GM23338 (cell line): Measurements from ENCODE around the gene HDHD2. TPM values are rescaled to one million over a fixed set of nuclear protein-coding genes. Genes with fewer than 3 reads are reported as not detected.

Source experiments
- ATAC-seq: fragments of 200-7000 bp; cut with Tn5 transposase; 3 replicates; pipeline ENCODE4 v1.9.1; 2020
- DNase-seq: peaks from one replicate; pipeline ENCODE4 v3.0.0-alpha.2; 2015; ENCODE audit warnings: low spot score
- H2AFZ ChIP-seq: fragments of 200-600 bp; sonication (generic); 2 replicates; pipeline ENCODE4 v1.8.0; 2016; ENCODE audit warnings: antibody characterized with exemption, mild to moderate bottlenecking, moderate library complexity
- H3F3A ChIP-seq: fragments of 200-600 bp; sonication (generic); replicated peaks from 2 replicates; pipeline ENCODE4 v1.8.0; 2017; ENCODE audit warnings: antibody characterized with exemption, mixed run types, low read depth
- H3K27ac ChIP-seq: fragments of 200-600 bp; sonication (generic); 2 replicates; pipeline ENCODE4 v1.6.1; 2016; ENCODE audit warnings: low read depth
- H3K27me3 ChIP-seq: fragments of 200-600 bp; sonication (generic); 2 replicates; pipeline ENCODE4 v1.8.0; 2016; ENCODE audit warnings: mild to moderate bottlenecking, mixed run types, moderate library complexity; ENCODE audit not compliant: insufficient read depth
- H3K36me3 ChIP-seq: fragments of 200-600 bp; sonication (generic); 2 replicates; pipeline ENCODE4 v1.8.0; 2016; ENCODE audit warnings: mild to moderate bottlenecking; ENCODE audit not compliant: insufficient read depth
- H3K4me1 ChIP-seq: fragments of 200-600 bp; sonication (generic); 2 replicates; pipeline ENCODE4 v1.8.0; 2016; ENCODE audit warnings: mild to moderate bottlenecking, moderate library complexity; ENCODE audit not compliant: insufficient read depth
- H3K4me2 ChIP-seq: fragments of 200-600 bp; sonication (generic); 2 replicates; pipeline ENCODE4 v1.7.1; 2017; ENCODE audit warnings: mixed run types
- H3K4me3 ChIP-seq: fragments of 200-600 bp; sonication (generic); 2 replicates; pipeline ENCODE4 v1.6.1; 2016; ENCODE audit warnings: mixed run types
- H3K79me2 ChIP-seq: fragments of 200-600 bp; sonication (generic); replicated peaks from 2 replicates; pipeline ENCODE4 v1.8.0; 2017; ENCODE audit warnings: mild to moderate bottlenecking; ENCODE audit not compliant: insufficient read depth
- H3K9me2 ChIP-seq: fragments of 200-600 bp; sonication (generic); 2 replicates; pipeline ENCODE4 v1.8.0; 2017; ENCODE audit not compliant: insufficient read depth
- H4K20me1 ChIP-seq: fragments of 200-600 bp; sonication (generic); replicated peaks from 2 replicates; pipeline ENCODE4 v1.8.0; 2017; ENCODE audit warnings: mild to moderate bottlenecking; ENCODE audit not compliant: insufficient read depth
- H3K27ac Mint-ChIP-seq: 2 replicates; pipeline ENCODE4 v1.8.0; 2020; ENCODE audit warnings: inconsistent platforms, mild to moderate bottlenecking, moderate library complexity, mixed read lengths
- H3K27me3 Mint-ChIP-seq: 3 replicates; pipeline ENCODE4 v1.8.0; 2022; ENCODE audit warnings: low read depth, mild to moderate bottlenecking, moderate library complexity, mixed read lengths, inconsistent platforms; ENCODE audit not compliant: insufficient read depth, poor library complexity
- H3K36me3 Mint-ChIP-seq: 3 replicates; pipeline ENCODE4 v1.8.0; 2021; ENCODE audit warnings: low read depth, mild to moderate bottlenecking, inconsistent platforms, moderate library complexity, mixed read lengths
- H3K4me1 Mint-ChIP-seq: 3 replicates; pipeline ENCODE4 v1.8.0; 2020; ENCODE audit warnings: mild to moderate bottlenecking, inconsistent platforms, mixed read lengths
- H3K4me3 Mint-ChIP-seq: 3 replicates; pipeline ENCODE4 v1.8.0; 2021; ENCODE audit warnings: moderate library complexity, mild to moderate bottlenecking, inconsistent platforms, mixed read lengths
- H3K9me3 Mint-ChIP-seq: 3 replicates; pipeline ENCODE4 v1.8.0; 2020; ENCODE audit warnings: moderate library complexity, mild to moderate bottlenecking, inconsistent platforms, mixed read lengths
- CTCF ChIP-seq, 2 experiments: fragments of 200-600 bp in 1 of 2; sonication (generic) in 1 of 2; conservative IDR thresholded peaks; 2 replicates each; pipeline versions ENCODE4 v1.5.1 to v1.6.1; 2016 to 2017; ENCODE audit warnings: antibody characterized with exemption in 2 of 2, low read depth in 2 of 2, mild to moderate bottlenecking in 2 of 2, moderate library complexity in 1 of 2
- EZH2 ChIP-seq: fragments of 200-600 bp; sonication (generic); IDR thresholded peaks from one replicate; pipeline ENCODE4 v1.8.0; 2017; ENCODE audit warnings: antibody characterized with exemption, mild to moderate bottlenecking, low read depth; ENCODE audit not compliant: unreplicated experiment
- EZH2phosphoT487 ChIP-seq: fragments of 200-600 bp; sonication (generic); IDR thresholded peaks from one replicate; pipeline ENCODE4 v1.8.1; 2018; ENCODE audit warnings: antibody characterized with exemption; ENCODE audit not compliant: unreplicated experiment
- JUNB ChIP-seq: IDR thresholded peaks from one replicate; pipeline ENCODE4 v1.6.1; 2016; ENCODE audit warnings: antibody characterized with exemption; ENCODE audit not compliant: unreplicated experiment
- NANOG ChIP-seq: IDR thresholded peaks from 2 replicates; pipeline ENCODE4 v1.6.1; 2016; ENCODE audit warnings: antibody characterized with exemption, borderline replicate concordance
- POLR2AphosphoS5 ChIP-seq: IDR thresholded peaks from 2 replicates; pipeline ENCODE4 v1.6.1; 2016; ENCODE audit warnings: antibody characterized with exemption, low read depth
- REST ChIP-seq: IDR thresholded peaks from one replicate; pipeline ENCODE4 v1.6.1; 2018; ENCODE audit warnings: antibody characterized with exemption; ENCODE audit not compliant: unreplicated experiment
- STAT1 ChIP-seq: IDR thresholded peaks from one replicate; pipeline ENCODE4 v1.6.1; 2016; ENCODE audit warnings: antibody characterized with exemption; ENCODE audit not compliant: unreplicated experiment
- ZNF114 ChIP-seq: fragments of 250-450 bp; sonication (Bioruptor Pico); IDR thresholded peaks from 2 replicates; pipeline ENCODE4 v1.5.0; 2020; ENCODE audit warnings: mild to moderate bottlenecking, moderate library complexity
- ZNF462 ChIP-seq: fragments of 250-450 bp; sonication (Bioruptor Pico); IDR thresholded peaks from 2 replicates; pipeline ENCODE4 v1.5.0; 2020; ENCODE audit warnings: mild to moderate bottlenecking, moderate library complexity
- polyA plus RNA-seq: library from polyadenylated mRNA; unstranded; fragments of >200 nt; fragmentation: Nextera tagmentation; extraction: Ambion mirVana; gene quantifications from 2 replicates; pipeline ENCODE4 v1.2.1, GENCODE V29; 2016
- total RNA-seq: library from RNA; depleted of rRNA; stranded (reverse); fragments of >200 nt; shearing (Covaris generic); gene quantifications from 2 replicates; pipeline ENCODE4 v1.2.3, GENCODE V29; 2014

The HDHD2 gene
- total and polyA plus RNA-seq, 2 experiments from 2014 or later, result 25.9 to 32.2 TPM

GRCh38 chr18:47168509-47168908 is 18.2 kb upstream of the HDHD2 start:
- H3K9me2 ChIP-seq, result no peaks in the 10 kb centered on the region
- Mint-ChIP-seq H3K36me3 (no peaks in the 10 kb centered on the region), H3K4me3 (no peak overlapping the region), H3K9me3 (no peaks in the 10 kb centered on the region), H3K27me3 (no peaks in the 10 kb centered on the region), H3K27ac (no peak overlapping the region), H3K4me1 (no peaks in the 10 kb centered on the region)
- no peaks in the 10 kb centered on the region for H3F3A ChIP-seq
- H3K79me2 ChIP-seq, result peaks cover 75% of the 10 kb centered on the region
- no peak for DNase-seq
- no peak overlapping the region for H3K27ac ChIP-seq
- no peaks in the 10 kb centered on the region for H3K27me3 ChIP-seq
- no peak overlapping the region for H3K4me3 ChIP-seq
- H2AFZ ChIP-seq, result no peak overlapping the region
- no peaks in the 10 kb centered on the region for H3K36me3 ChIP-seq
- H4K20me1 ChIP-seq, result peaks cover 24% of the 10 kb centered on the region
- no peak for ATAC-seq
- TF ChIP-seq CTCF (conservative IDR thresholded peaks at IDR 0.05; ENCODE audit: low read depth in 2 of 2), result no peak
- no peak for TF ChIP-seq ZNF462 (CRISPR knock-in tag)
- no peak for TF ChIP-seq EZH2
- TF ChIP-seq JUNB, result no peak
- no peak for TF ChIP-seq EZH2phosphoT487
- no peak for TF ChIP-seq REST
- no peak for TF ChIP-seq ZNF114 (CRISPR knock-in tag)
- no peak for TF ChIP-seq NANOG
- no peak for TF ChIP-seq POLR2AphosphoS5
- TF ChIP-seq STAT1, result no peak
- no peak overlapping the region for H3K4me2 ChIP-seq
- no peaks in the 10 kb centered on the region for H3K4me1 ChIP-seq
